HEK293 (cell line): ENCODE data around the gene HOXA3.

Source experiments
- GLI4 ChIP-seq: fragments of 450-650 bp; formaldehyde crosslinking; IDR thresholded peaks from 2 replicates; pipeline ENCODE4 v1.5.1; 2016; ENCODE audit warnings: missing biosample characterization, missing genetic modification characterization
- HOXC10 ChIP-seq: sonication (generic); formaldehyde crosslinking; IDR thresholded peaks from 2 replicates; pipeline ENCODE4 v1.8.1; 2023; ENCODE audit warnings: mild to moderate bottlenecking, missing genetic modification reagents
- HOXD13 ChIP-seq: sonication (generic); formaldehyde crosslinking; IDR thresholded peaks from 2 replicates; pipeline ENCODE4 v1.8.0; 2022; ENCODE audit warnings: missing genetic modification reagents, borderline replicate concordance
- IKZF3 ChIP-seq: fragments of 450-650 bp; IDR thresholded peaks from 2 replicates; pipeline ENCODE4 v1.5.0; 2018; ENCODE audit warnings: missing biosample characterization, mild to moderate bottlenecking, missing genetic modification characterization, moderate library complexity
- KLF16 ChIP-seq: fragments of 450-650 bp; formaldehyde crosslinking; IDR thresholded peaks from 2 replicates; pipeline ENCODE4 v1.5.1; 2017; ENCODE audit warnings: missing biosample characterization, missing genetic modification characterization
- PRDM2 ChIP-seq: fragments of 450-650 bp; formaldehyde crosslinking; IDR thresholded peaks from 2 replicates; pipeline ENCODE4 v1.5.1; 2016; ENCODE audit warnings: missing biosample characterization, missing genetic modification characterization, borderline replicate concordance
- SCRT2 ChIP-seq: fragments of 450-650 bp; formaldehyde crosslinking; IDR thresholded peaks from 2 replicates; pipeline ENCODE4 v1.5.1; 2016; ENCODE audit warnings: missing biosample characterization, missing genetic modification characterization
- SP7 ChIP-seq: fragments of 450-650 bp; formaldehyde crosslinking; IDR thresholded peaks from 2 replicates; pipeline ENCODE4 v1.5.1; 2016; ENCODE audit warnings: missing biosample characterization, missing genetic modification characterization
- ZBTB48 ChIP-seq: fragments of 450-650 bp; formaldehyde crosslinking; IDR thresholded peaks from 2 replicates; pipeline ENCODE4 v1.5.1; 2016; ENCODE audit warnings: missing biosample characterization, missing genetic modification characterization
- ZEB2 ChIP-seq: fragments of 450-650 bp; formaldehyde crosslinking; IDR thresholded peaks from 2 replicates; pipeline ENCODE4 v1.5.1; 2016; ENCODE audit warnings: missing biosample characterization, missing genetic modification characterization
- ZFHX2 ChIP-seq: fragments of 450-650 bp; formaldehyde crosslinking; conservative IDR thresholded peaks from 2 replicates; pipeline ENCODE4 v1.5.1; 2016; ENCODE audit warnings: missing biosample characterization, missing genetic modification characterization
- ZNF10 ChIP-seq: fragments of 450-650 bp; formaldehyde crosslinking; IDR thresholded peaks from 2 replicates; pipeline ENCODE4 v1.5.1; 2017; ENCODE audit warnings: missing biosample characterization, missing genetic modification characterization
- ZNF157 ChIP-seq: fragments of 450-650 bp; formaldehyde crosslinking; IDR thresholded peaks from 2 replicates; pipeline ENCODE4 v1.5.1; 2016; ENCODE audit warnings: missing biosample characterization, missing genetic modification characterization
- ZNF175 ChIP-seq: fragments of 450-650 bp; formaldehyde crosslinking; IDR thresholded peaks from 2 replicates; pipeline ENCODE4 v1.5.1; 2016; ENCODE audit warnings: missing biosample characterization, missing genetic modification characterization
- ZNF214 ChIP-seq: fragments of 450-650 bp; formaldehyde crosslinking; IDR thresholded peaks from 2 replicates; pipeline ENCODE4 v1.5.1; 2017; ENCODE audit warnings: missing biosample characterization, mild to moderate bottlenecking, missing genetic modification characterization, borderline replicate concordance
- ZNF221 ChIP-seq: fragments of 450-650 bp; formaldehyde crosslinking; IDR thresholded peaks from 2 replicates; pipeline ENCODE4 v1.5.1; 2017; ENCODE audit warnings: missing biosample characterization, missing genetic modification characterization, borderline replicate concordance
- ZNF223 ChIP-seq: fragments of 450-650 bp; formaldehyde crosslinking; IDR thresholded peaks from 2 replicates; pipeline ENCODE4 v1.5.1; 2016; ENCODE audit warnings: missing biosample characterization, missing genetic modification characterization
- ZNF350 ChIP-seq: fragments of 450-650 bp; formaldehyde crosslinking; IDR thresholded peaks from 2 replicates; pipeline ENCODE4 v1.5.0; 2017; ENCODE audit warnings: missing biosample characterization, mild to moderate bottlenecking, missing genetic modification characterization
- ZNF433 ChIP-seq: fragments of 450-650 bp; formaldehyde crosslinking; IDR thresholded peaks from 2 replicates; pipeline ENCODE4 v1.5.1; 2016; ENCODE audit warnings: missing biosample characterization, missing genetic modification characterization, low read depth
- ZNF571 ChIP-seq: fragments of 450-650 bp; formaldehyde crosslinking; IDR thresholded peaks from 2 replicates; pipeline ENCODE4 v1.5.0; 2017; ENCODE audit warnings: missing biosample characterization, missing genetic modification characterization
- ZNF623 ChIP-seq: fragments of 450-650 bp; formaldehyde crosslinking; IDR thresholded peaks from 2 replicates; pipeline ENCODE4 v1.5.1; 2016; ENCODE audit warnings: missing biosample characterization, missing genetic modification characterization
- ZNF624 ChIP-seq: fragments of 450-650 bp; formaldehyde crosslinking; IDR thresholded peaks from 2 replicates; pipeline ENCODE4 v1.5.1; 2017; ENCODE audit warnings: missing biosample characterization, missing genetic modification characterization
- ZNF677 ChIP-seq: fragments of 450-650 bp; IDR thresholded peaks from 2 replicates; pipeline ENCODE4 v1.5.0; 2018; ENCODE audit warnings: missing biosample characterization, mild to moderate bottlenecking, missing genetic modification characterization, moderate library complexity
- ZNF701 ChIP-seq: fragments of 450-650 bp; formaldehyde crosslinking; IDR thresholded peaks from 2 replicates; pipeline ENCODE4 v1.5.1; 2016; ENCODE audit warnings: missing biosample characterization, missing genetic modification characterization
- ZSCAN16 ChIP-seq: fragments of 450-650 bp; formaldehyde crosslinking; IDR thresholded peaks from 2 replicates; pipeline ENCODE4 v1.5.1; 2016; ENCODE audit warnings: missing biosample characterization, missing genetic modification characterization
- TF ChIP-seq, protein P1 (sequence below): fragments of 450-650 bp; formaldehyde crosslinking; IDR thresholded peaks from 2 replicates; pipeline ENCODE4 v1.5.1; 2016; ENCODE audit warnings: missing biosample characterization, missing genetic modification characterization
- TF ChIP-seq, protein P2 (sequence below): fragments of 450-650 bp; formaldehyde crosslinking; IDR thresholded peaks from 2 replicates; pipeline ENCODE4 v1.5.1; 2016; ENCODE audit warnings: missing biosample characterization, missing genetic modification characterization
- TF ChIP-seq, protein P3 (sequence below): fragments of 450-650 bp; formaldehyde crosslinking; IDR thresholded peaks from 2 replicates; pipeline ENCODE4 v1.5.1; 2017; ENCODE audit warnings: missing biosample characterization, missing genetic modification characterization

The HOXA3 gene

DNA sequence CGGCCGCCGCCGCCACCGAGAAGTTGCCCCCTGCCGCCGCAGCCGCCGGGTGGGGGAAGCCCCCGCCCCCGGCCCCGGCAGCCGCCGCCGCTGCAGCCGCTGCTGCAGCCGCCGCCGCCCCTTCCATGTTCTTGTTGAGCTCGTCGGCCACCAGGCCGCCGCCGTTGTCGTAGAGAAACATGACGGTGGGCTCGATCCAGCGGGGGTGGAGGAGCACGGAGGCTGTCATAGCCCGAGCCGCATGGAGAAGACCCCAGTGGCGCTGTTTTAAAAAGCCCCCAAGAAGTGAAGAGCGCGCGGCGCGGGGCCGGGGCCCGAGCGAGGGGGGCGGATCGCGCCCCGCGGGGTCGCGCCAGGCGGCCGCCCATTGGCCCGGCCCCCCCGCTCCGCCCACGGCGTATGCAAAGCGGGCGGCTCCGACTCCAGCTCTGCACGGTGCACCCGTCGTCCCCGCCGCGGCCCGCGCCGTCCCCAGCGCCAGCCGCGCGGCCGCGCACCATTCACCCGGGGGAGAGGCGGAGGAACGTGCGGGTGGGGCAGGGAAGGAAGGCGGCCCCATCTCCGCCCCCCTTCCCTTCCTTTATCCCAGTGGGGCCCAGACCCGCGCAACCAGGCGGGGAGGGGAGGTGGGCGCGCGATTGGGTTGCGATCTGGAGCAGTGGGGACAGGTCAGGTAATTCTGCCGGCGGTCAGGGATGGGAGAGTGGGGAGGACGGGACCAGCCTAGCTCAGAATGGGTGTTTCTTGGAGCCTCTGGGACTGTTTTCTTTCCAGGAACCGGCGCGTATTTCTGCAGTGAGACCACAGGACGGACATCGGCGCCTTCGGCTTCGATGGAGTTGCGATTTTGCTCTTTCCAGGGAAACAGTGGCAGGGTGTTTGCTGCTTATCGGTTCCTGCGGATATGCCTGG lies 47.7 kb upstream of the HOXA3 start, which contains the start of gene HOXA13 (continued):
- TF ChIP-seq ZNF571 (tag by site-specific recombination) (no peak), ZNF677 (tag by site-specific recombination) (no peak), ZBTB48 (tag by site-specific recombination) (0 out of 2 replicates have a peak, but pooled peaks have one; percentile 35), PRDM2 (no peak), ZSCAN16 (tag by site-specific recombination) (no peak), ZNF623 (no peak), IKZF3 (tag by site-specific recombination) (peak; percentile 55), ZFHX2 (peak; percentile 84), ZNF433 (no peak), SP7 (peak; percentile 59; the same call in 1 of the 2 replicates), ZNF221 (no peak), HOXC10 (CRISPR knock-in tag) (no peak), ZNF10 (tag by site-specific recombination) (no peak), GLI4 (tag by site-specific recombination) (no peak), SCRT2 (no peak), ZNF624 (no peak), ZNF157 (tag by site-specific recombination) (no peak), ZNF223 (tag by site-specific recombination) (no peak), ZNF701 (tag by site-specific recombination) (no peak), ZNF214 (tag by site-specific recombination) (no peak), ZEB2 (tag by site-specific recombination) (0 out of 2 replicates have a peak, but pooled peaks have one; percentile 30), ZNF175 (tag by site-specific recombination) (no peak), ZNF350 (no peak), HOXD13 (no peak), KLF16 (tag by site-specific recombination) (peak; percentile 69)
- TF ChIP-seq, protein P1, sequence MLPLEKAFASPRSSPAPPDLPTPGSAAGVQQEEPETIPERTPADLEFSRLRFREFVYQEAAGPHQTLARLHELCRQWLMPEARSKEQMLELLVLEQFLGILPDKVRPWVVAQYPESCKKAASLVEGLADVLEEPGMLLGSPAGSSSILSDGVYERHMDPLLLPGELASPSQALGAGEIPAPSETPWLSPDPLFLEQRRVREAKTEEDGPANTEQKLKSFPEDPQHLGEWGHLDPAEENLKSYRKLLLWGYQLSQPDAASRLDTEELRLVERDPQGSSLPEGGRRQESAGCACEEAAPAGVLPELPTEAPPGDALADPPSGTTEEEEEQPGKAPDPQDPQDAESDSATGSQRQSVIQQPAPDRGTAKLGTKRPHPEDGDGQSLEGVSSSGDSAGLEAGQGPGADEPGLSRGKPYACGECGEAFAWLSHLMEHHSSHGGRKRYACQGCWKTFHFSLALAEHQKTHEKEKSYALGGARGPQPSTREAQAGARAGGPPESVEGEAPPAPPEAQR (tag by site-specific recombination) = no peak
- TF ChIP-seq, protein P2, sequence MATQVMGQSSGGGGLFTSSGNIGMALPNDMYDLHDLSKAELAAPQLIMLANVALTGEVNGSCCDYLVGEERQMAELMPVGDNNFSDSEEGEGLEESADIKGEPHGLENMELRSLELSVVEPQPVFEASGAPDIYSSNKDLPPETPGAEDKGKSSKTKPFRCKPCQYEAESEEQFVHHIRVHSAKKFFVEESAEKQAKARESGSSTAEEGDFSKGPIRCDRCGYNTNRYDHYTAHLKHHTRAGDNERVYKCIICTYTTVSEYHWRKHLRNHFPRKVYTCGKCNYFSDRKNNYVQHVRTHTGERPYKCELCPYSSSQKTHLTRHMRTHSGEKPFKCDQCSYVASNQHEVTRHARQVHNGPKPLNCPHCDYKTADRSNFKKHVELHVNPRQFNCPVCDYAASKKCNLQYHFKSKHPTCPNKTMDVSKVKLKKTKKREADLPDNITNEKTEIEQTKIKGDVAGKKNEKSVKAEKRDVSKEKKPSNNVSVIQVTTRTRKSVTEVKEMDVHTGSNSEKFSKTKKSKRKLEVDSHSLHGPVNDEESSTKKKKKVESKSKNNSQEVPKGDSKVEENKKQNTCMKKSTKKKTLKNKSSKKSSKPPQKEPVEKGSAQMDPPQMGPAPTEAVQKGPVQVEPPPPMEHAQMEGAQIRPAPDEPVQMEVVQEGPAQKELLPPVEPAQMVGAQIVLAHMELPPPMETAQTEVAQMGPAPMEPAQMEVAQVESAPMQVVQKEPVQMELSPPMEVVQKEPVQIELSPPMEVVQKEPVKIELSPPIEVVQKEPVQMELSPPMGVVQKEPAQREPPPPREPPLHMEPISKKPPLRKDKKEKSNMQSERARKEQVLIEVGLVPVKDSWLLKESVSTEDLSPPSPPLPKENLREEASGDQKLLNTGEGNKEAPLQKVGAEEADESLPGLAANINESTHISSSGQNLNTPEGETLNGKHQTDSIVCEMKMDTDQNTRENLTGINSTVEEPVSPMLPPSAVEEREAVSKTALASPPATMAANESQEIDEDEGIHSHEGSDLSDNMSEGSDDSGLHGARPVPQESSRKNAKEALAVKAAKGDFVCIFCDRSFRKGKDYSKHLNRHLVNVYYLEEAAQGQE (tag by site-specific recombination) = no peak
- TF ChIP-seq, protein P3, sequence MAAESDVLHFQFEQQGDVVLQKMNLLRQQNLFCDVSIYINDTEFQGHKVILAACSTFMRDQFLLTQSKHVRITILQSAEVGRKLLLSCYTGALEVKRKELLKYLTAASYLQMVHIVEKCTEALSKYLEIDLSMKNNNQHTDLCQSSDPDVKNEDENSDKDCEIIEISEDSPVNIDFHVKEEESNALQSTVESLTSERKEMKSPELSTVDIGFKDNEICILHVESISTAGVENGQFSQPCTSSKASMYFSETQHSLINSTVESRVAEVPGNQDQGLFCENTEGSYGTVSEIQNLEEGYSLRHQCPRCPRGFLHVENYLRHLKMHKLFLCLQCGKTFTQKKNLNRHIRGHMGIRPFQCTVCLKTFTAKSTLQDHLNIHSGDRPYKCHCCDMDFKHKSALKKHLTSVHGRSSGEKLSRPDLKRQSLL (tag by site-specific recombination) = no peak
